Endothelial cell of umbilical vein (primary cell): ENCODE data around the gene RBM17. TPM values are rescaled to one million over a fixed set of nuclear protein-coding genes. Genes with fewer than 3 reads are reported as not detected.
"Not testable (repeated sequence)": the region's sequence is repeated elsewhere in the genome, so short reads cannot be mapped to it uniquely, and the experiment has no call there.

Source experiments
- BruUV-seq: library from RNA; stranded (reverse); fragments of 400-500 nt; replicated peaks from 2 replicates; lab custom pipeline; 2021; lab: Mats Ljungman, UMichigan
- CTCF ChIA-PET: fragments of 300-600, 350-600 bp; sonication (Branson Sonifier 250); formaldehyde crosslinking; loops from one replicate; lab custom pipeline; 2021; ENCODE audit warnings: antibody characterized with exemption, inconsistent platforms; lab: Charles Lee
- POLR2A ChIA-PET: fragments of 300-600, 350-600 bp; sonication (Branson Sonifier 250); formaldehyde crosslinking; loops from one replicate; lab custom pipeline; 2021; ENCODE audit warnings: antibody characterized with exemption, inconsistent platforms; lab: Charles Lee
- DNase-seq: peaks from one replicate; pipeline ENCODE4 v3.0.0-alpha.2; 2011; ENCODE audit warnings: low read depth, low spot score
- FAIRE-seq: peaks from 2 replicates; lab custom pipeline; 2011; peaks lifted over from hg19 to GRCh38; lab: Jason Lieb, UNC
- H2AFZ ChIP-seq: 2 replicates; pipeline ENCODE4 v1.6.0; 2012; ENCODE audit warnings: low read depth, low read length, control low read depth, inconsistent platforms
- H3K27ac ChIP-seq: 2 replicates; pipeline ENCODE4 v1.5.1; 2011; ENCODE audit warnings: low read depth, mild to moderate bottlenecking, control low read depth, low read length, moderate library complexity; ENCODE audit not compliant: insufficient read depth
- H3K27me3 ChIP-seq, 2 experiments: 2 replicates each; pipeline versions ENCODE4 v1.6.0 to v1.6.1; 2011; ENCODE audit warnings: low read length in 2 of 2, mixed read lengths in 1 of 2; ENCODE audit not compliant: control insufficient read depth in 2 of 2, insufficient read depth in 2 of 2
- H3K36me3 ChIP-seq, 2 experiments: 2 replicates in 1 of 2; 3 replicates in 1 of 2; pipeline ENCODE4 v1.5.1; 2011; ENCODE audit warnings: low read length in 2 of 2, mild to moderate bottlenecking in 1 of 2, moderate library complexity in 1 of 2; ENCODE audit not compliant: control insufficient read depth in 2 of 2, insufficient read depth in 2 of 2; ENCODE audit errors: extremely low read depth in 1 of 2
- H3K4me1 ChIP-seq: 3 replicates; pipeline ENCODE4 v1.5.1; 2011; ENCODE audit warnings: mild to moderate bottlenecking, low read length; ENCODE audit not compliant: control insufficient read depth, insufficient read depth; ENCODE audit errors: extremely low read depth
- H3K4me2 ChIP-seq: 2 replicates; pipeline ENCODE4 v1.6.1; 2011; ENCODE audit warnings: low read length, control low read depth, mixed read lengths; ENCODE audit not compliant: insufficient read depth
- H3K4me3 ChIP-seq, 3 experiments: fragments of 200-600 bp in 1 of 3; sonication (generic), shearing (Covaris generic) in 1 of 3; replicated peaks in 1 of 3; 2 replicates each; pipeline ENCODE4 v1.5.1; 2011 to 2016; ENCODE audit warnings: control low read depth in 3 of 3, low read length in 3 of 3, mild to moderate bottlenecking in 2 of 3, inconsistent platforms in 1 of 3, low read depth in 1 of 3, moderate library complexity in 1 of 3; ENCODE audit not compliant: insufficient read depth in 1 of 3
- H3K79me2 ChIP-seq: 2 replicates; pipeline ENCODE4 v1.6.0; 2012; ENCODE audit warnings: low read length, inconsistent platforms; ENCODE audit not compliant: control insufficient read depth, insufficient read depth
- H3K9ac ChIP-seq: replicated peaks from 2 replicates; pipeline ENCODE3; 2011; ENCODE audit warnings: low read length, control low read depth; ENCODE audit not compliant: insufficient read depth; ENCODE audit errors: extremely low read depth
- H3K9me1 ChIP-seq: replicated peaks from 3 replicates; pipeline ENCODE4 v1.6.0; 2011; ENCODE audit warnings: mild to moderate bottlenecking, low read length; ENCODE audit not compliant: control insufficient read depth, insufficient read depth; ENCODE audit errors: extremely low read depth
- H3K9me3 ChIP-seq: replicated peaks from 2 replicates; pipeline ENCODE4 v1.5.1; 2012; ENCODE audit warnings: low read length, inconsistent platforms; ENCODE audit not compliant: control insufficient read depth, insufficient read depth
- H4K20me1 ChIP-seq: replicated peaks from 2 replicates; pipeline ENCODE3; 2011; ENCODE audit warnings: mild to moderate bottlenecking, low read length; ENCODE audit not compliant: control insufficient read depth, insufficient read depth; ENCODE audit errors: extremely low read depth
- EZH2 ChIP-seq: IDR thresholded peaks from 2 replicates; pipeline ENCODE4 v1.6.1; 2012; ENCODE audit warnings: borderline replicate concordance, low read depth, mild to moderate bottlenecking, moderate library complexity, low read length, inconsistent platforms; ENCODE audit not compliant: severe bottlenecking
- FOS ChIP-seq: IDR thresholded peaks from 2 replicates; pipeline ENCODE4 v1.6.1; 2011; ENCODE audit warnings: mild to moderate bottlenecking, low read length, moderate library complexity, borderline replicate concordance; ENCODE audit not compliant: insufficient read depth
- GATA2 ChIP-seq: IDR thresholded peaks from 2 replicates; pipeline ENCODE4 v1.7.0; 2011; ENCODE audit warnings: low read depth, mild to moderate bottlenecking, moderate library complexity, mixed read lengths, low read length; ENCODE audit not compliant: insufficient read length, insufficient read depth
- JUN ChIP-seq: IDR thresholded peaks from 2 replicates; pipeline ENCODE4 v1.6.1; 2011; ENCODE audit warnings: borderline replicate concordance, low read depth; ENCODE audit not compliant: insufficient read length, insufficient read depth
- MYC ChIP-seq: IDR thresholded peaks from one replicate; pipeline ENCODE4 v1.6.1; 2011; ENCODE audit warnings: mild to moderate bottlenecking, low read depth, low read length
- POLR2A ChIP-seq: IDR thresholded peaks from 2 replicates; pipeline ENCODE4 v1.6.1; 2012; ENCODE audit warnings: low read depth, mild to moderate bottlenecking, control low read depth, low read length
- POLR2AphosphoS5 ChIP-seq: IDR thresholded peaks from 2 replicates; pipeline ENCODE4 v1.6.1; 2012; ENCODE audit warnings: low read depth, mild to moderate bottlenecking, control low read depth, low read length, moderate library complexity; ENCODE audit not compliant: insufficient read depth
- dilution Hi-C: fragments of 300-500 bp; cut with MboI; formaldehyde crosslinking; loops from one replicate; pipeline ENCODE4 v1.15.0; 2019; ENCODE audit warnings: low sequenced_read_pairs; ENCODE audit not compliant: extremely low pct_ligation_motif_present
- intact Hi-C: fragments of 100-400 bp; cut with micrococcal nuclease; formaldehyde crosslinking; loops from one replicate; pipeline ENCODE4 v1.10.0; 2022
- polyA plus RNA-seq, 4 experiments: library from polyadenylated mRNA; depleted of rRNA in 3 of 4; stranded (reverse) in 3 of 4; unstranded in 1 of 4; fragments of >200 nt; gene quantifications; 2 replicates each; pipeline versions ENCODE4 v1.2.1 to v1.2.3, GENCODE V29; 2011 to 2012; ENCODE audit warnings: missing spikeins in 1 of 4
- total RNA-seq: library from RNA; stranded (reverse); gene quantifications from 2 replicates; pipeline ENCODE4 v1.2.3, GENCODE V29; 2021
- TF ChIP-seq, protein P1 (sequence below): IDR thresholded peaks from 2 replicates; pipeline ENCODE4 v1.6.1; 2011; ENCODE audit not compliant: insufficient read depth, insufficient read length
- TF ChIP-seq, protein P2 (sequence below), 2 donors: IDR thresholded peaks; 1 replicate in 1 of 2; 2 replicates in 1 of 2; pipeline ENCODE4 v1.5.1; 2011; ENCODE audit warnings: low read length in 2 of 2, mild to moderate bottlenecking in 2 of 2, moderate library complexity in 2 of 2, control low read depth in 1 of 2, inconsistent platforms in 1 of 2, low read depth in 1 of 2; ENCODE audit not compliant: insufficient read depth in 1 of 2; ENCODE audit errors: extremely low read depth in 1 of 2

RBM17 gene
- total and polyA plus RNA-seq, 2 donors (not counting 3 experiments of a cell fraction or from before 2014, with no cell fraction given): 23.1 to 148 TPM

DNA sequence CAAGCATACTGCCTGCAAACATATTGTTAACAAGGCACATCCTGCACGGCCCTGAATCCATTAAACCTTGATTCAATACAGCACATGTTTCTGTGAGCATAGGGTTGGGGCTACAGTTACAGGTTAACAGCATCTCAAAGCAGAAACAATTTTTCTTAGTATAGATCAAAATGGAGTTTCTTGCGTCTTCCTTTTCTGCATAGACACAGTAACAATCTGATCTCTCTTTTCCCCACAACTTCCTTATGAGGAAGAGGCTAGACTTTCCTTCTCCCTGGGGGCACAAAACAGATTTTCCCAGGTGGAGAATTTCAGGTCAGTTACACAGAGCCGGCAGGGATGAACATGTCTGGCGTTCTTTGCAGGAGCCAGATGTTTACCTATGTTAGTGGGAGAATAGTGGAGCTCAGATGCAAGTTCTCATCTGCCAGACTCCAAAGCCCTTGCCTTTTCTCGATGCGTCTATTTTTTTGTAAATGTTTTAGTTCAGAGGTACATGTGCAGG lies 76.4 kb downstream of the RBM17 start:
- H3K4me2 ChIP-seq: no peak overlapping the region
- ChIA-PET POLR2A (no interaction called here), CTCF (interaction anchor here (0.7 to 1.0 kb wide), 2 partner anchors 38 to 237 kb away, joined by 3 to 4 read pairs; no protein-coding TSS in a partner anchor)
- no peak overlapping the region for H2AFZ ChIP-seq
- H3K9me3 ChIP-seq: no peaks in the 10 kb centered on the region
- no peaks in the 10 kb centered on the region for H3K36me3 ChIP-seq
- H3K4me3 ChIP-seq: no peak overlapping the region
- peaks cover 26% of the 10 kb centered on the region for H3K4me1 ChIP-seq
- DNase-seq (no peak), FAIRE-seq (no peak)
- intact Hi-C loops: no loop called here
- H4K20me1 ChIP-seq: no peaks in the 10 kb centered on the region
- H3K27me3 ChIP-seq: no peaks in the 10 kb centered on the region
- dilution Hi-C loops: no loop called here
- TF ChIP-seq, protein P1, sequence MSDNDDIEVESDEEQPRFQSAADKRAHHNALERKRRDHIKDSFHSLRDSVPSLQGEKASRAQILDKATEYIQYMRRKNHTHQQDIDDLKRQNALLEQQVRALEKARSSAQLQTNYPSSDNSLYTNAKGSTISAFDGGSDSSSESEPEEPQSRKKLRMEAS: no peak
- TF ChIP-seq POLR2AphosphoS5 (no peak), GATA2 (no peak), FOS (no peak), MYC (no peak), POLR2A (no peak), JUN (no peak), EZH2 (no peak)
- TF ChIP-seq, protein P2, sequence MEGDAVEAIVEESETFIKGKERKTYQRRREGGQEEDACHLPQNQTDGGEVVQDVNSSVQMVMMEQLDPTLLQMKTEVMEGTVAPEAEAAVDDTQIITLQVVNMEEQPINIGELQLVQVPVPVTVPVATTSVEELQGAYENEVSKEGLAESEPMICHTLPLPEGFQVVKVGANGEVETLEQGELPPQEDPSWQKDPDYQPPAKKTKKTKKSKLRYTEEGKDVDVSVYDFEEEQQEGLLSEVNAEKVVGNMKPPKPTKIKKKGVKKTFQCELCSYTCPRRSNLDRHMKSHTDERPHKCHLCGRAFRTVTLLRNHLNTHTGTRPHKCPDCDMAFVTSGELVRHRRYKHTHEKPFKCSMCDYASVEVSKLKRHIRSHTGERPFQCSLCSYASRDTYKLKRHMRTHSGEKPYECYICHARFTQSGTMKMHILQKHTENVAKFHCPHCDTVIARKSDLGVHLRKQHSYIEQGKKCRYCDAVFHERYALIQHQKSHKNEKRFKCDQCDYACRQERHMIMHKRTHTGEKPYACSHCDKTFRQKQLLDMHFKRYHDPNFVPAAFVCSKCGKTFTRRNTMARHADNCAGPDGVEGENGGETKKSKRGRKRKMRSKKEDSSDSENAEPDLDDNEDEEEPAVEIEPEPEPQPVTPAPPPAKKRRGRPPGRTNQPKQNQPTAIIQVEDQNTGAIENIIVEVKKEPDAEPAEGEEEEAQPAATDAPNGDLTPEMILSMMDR (IDR thresholded peaks at IDR 0.05; ENCODE audit: extremely low read depth in 1 of 2, insufficient read depth in 1 of 2, low read depth in 1 of 2, low read length in 2 of 2): no peak
- peaks cover 62% of the 10 kb centered on the region for H3K79me2 ChIP-seq
- BruUV-seq: no TSS peak
- no peak overlapping the region for H3K27ac ChIP-seq
- no peaks in the 10 kb centered on the region for H3K9me1 ChIP-seq
- no peak overlapping the region for H3K9ac ChIP-seq

DNA sequence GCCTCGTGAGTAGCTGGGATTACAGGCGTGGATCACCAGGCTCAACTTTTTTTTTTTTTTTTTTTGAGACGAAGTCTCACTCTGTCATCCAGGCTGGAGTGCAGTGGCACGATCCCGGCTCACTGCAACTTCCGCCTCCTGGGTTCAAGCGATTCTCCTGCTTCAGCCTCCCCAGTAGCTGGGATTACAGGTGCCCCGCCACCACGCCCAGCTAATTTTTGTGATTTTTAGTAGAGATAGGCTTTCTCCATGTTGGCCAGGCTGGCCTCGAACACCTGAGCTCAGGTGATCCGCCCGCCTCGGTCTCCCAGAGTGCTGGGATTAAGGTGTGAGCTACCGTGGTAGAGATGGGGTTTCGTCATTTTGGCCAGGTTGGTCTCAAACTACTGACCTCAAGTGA lies 77.1 kb downstream of the RBM17 start:
- H2AFZ ChIP-seq, H3K36me3 ChIP-seq, H3K9ac ChIP-seq, H3K4me3 ChIP-seq, H3K9me1 ChIP-seq, dilution Hi-C loops, H3K27ac ChIP-seq, H4K20me1 ChIP-seq, POLR2A ChIA-PET, FAIRE-seq, intact Hi-C loops, H3K4me2 ChIP-seq, DNase-seq, H3K27me3 ChIP-seq, H3K9me3 ChIP-seq, BruUV-seq: not testable (repeated sequence)
- Histone ChIP-seq H3K79me2 (peaks cover 62% of the 10 kb centered on the region), H3K4me1 (peaks cover 32% of the 10 kb centered on the region)
- CTCF ChIA-PET: interaction anchor here (0.7 to 1.0 kb wide), 3 partner anchors 18 to 236 kb away, joined by 3 to 4 read pairs (median 3); no protein-coding TSS in a partner anchor
